ENCODE measurements around the gene GOLGA5. TPM values are rescaled to one million over a fixed set of nuclear protein-coding genes. Genes with fewer than 3 reads are reported as not detected.

The GOLGA5 gene
- total RNA-seq, 4 donors from 2014 or later: 27.0 to 34.8 (median 33.8) TPM

- in situ Hi-C loops (cut with MboI; ENCODE audit: low sequenced_read_pairs in 4 of 4): no loop called here
- ATAC-seq: no peak
- intact Hi-C loops (cut with DNase I; ENCODE audit: low total_unique reads): no loop called here
Measured at GRCh38 chr14:92866901-92867865, 73.1 kb downstream of the GOLGA5 start.

GRCh38 chr14:92874962-92875661 is 81.0 kb downstream of the GOLGA5 start:
- H3K36me3 ChIP-seq: no peaks in the 10 kb centered on the region
- DNase-seq (no peak), ATAC-seq (no peak)
- no peaks in the 10 kb centered on the region for H3K9me3 ChIP-seq
- no peak overlapping the region for H3K4me3 ChIP-seq
- intact Hi-C loops (cut with DNase I; ENCODE audit: low total_unique reads) (no loop called here), in situ Hi-C loops (cut with MboI; ENCODE audit: low sequenced_read_pairs in 4 of 4) (no loop called here)
- no peak for TF ChIP-seq POLR2A (IDR thresholded peaks at IDR 0.05)
- no peak for TF ChIP-seq CTCF (IDR thresholded peaks at IDR 0.05 in 4 of 5, conservative IDR thresholded peaks at IDR 0.05 in 1 of 5)
- no peaks in the 10 kb centered on the region for H3K4me1 ChIP-seq
- H3K27me3 ChIP-seq: peaks cover 5 to 6% (median 6%) of the 10 kb centered on the region in 3 donors
- no peak overlapping the region for H3K27ac ChIP-seq

More at GRCh38 chr14:92866901-92867865, 73.1 kb downstream of the GOLGA5 start:
- no peak for TF ChIP-seq POLR2A (IDR thresholded peaks at IDR 0.05)
- TF ChIP-seq CTCF (IDR thresholded peaks at IDR 0.05 in 4 of 5, conservative IDR thresholded peaks at IDR 0.05 in 1 of 5): no peak
- no peaks in the 10 kb centered on the region for H3K36me3 ChIP-seq
- no peaks in the 10 kb centered on the region for H3K4me1 ChIP-seq
- H3K9me3 ChIP-seq: no peaks in the 10 kb centered on the region
- H3K27ac ChIP-seq: no peak overlapping the region
- DNase-seq: no peak
- H3K4me3 ChIP-seq: no peak overlapping the region
- no peaks in the 10 kb centered on the region for H3K27me3 ChIP-seq

GRCh38 chr14:92877757-92878431 is 83.8 kb downstream of the GOLGA5 start:
- in situ Hi-C loops (cut with MboI; ENCODE audit: low sequenced_read_pairs in 4 of 4): no loop called here
- Histone ChIP-seq H3K27ac (no peak overlapping the region), H3K27me3 (peaks cover 6 to 8% (median 6%) of the 10 kb centered on the region in 3 donors), H3K4me3 (no peak overlapping the region), H3K9me3 (no peaks in the 10 kb centered on the region), H3K36me3 (no peaks in the 10 kb centered on the region), H3K4me1 (no peaks in the 10 kb centered on the region)
- intact Hi-C loops (cut with DNase I; ENCODE audit: low total_unique reads): no loop called here
- peak in 1 of 2 donors; percentile 21 for DNase-seq
- peak in 1 of 2 donors; percentile 50 for ATAC-seq
- no peak for TF ChIP-seq CTCF (IDR thresholded peaks at IDR 0.05 in 4 of 5, conservative IDR thresholded peaks at IDR 0.05 in 1 of 5)
- TF ChIP-seq POLR2A (IDR thresholded peaks at IDR 0.05): no peak

- in situ Hi-C loops (cut with MboI; ENCODE audit: low sequenced_read_pairs in 4 of 4) (no loop called here), intact Hi-C loops (cut with DNase I; ENCODE audit: low total_unique reads) (no loop called here)
- Histone ChIP-seq H3K4me3 (no peak overlapping the region), H3K36me3 (no peaks in the 10 kb centered on the region), H3K9me3 (no peaks in the 10 kb centered on the region), H3K27me3 (peaks cover 2 to 8% (median 6%) of the 10 kb centered on the region in 3 donors), H3K27ac (no peak overlapping the region), H3K4me1 (no peaks in the 10 kb centered on the region)
- ATAC-seq (no peak), DNase-seq (no peak)
- no peak for TF ChIP-seq CTCF (IDR thresholded peaks at IDR 0.05 in 4 of 5, conservative IDR thresholded peaks at IDR 0.05 in 1 of 5)
- TF ChIP-seq POLR2A (IDR thresholded peaks at IDR 0.05): no peak
Measured at GRCh38 chr14:92880351-92880750, 86.2 kb downstream of the GOLGA5 start.
